Stimulated activated naive CD8-positive, alpha-beta T cell treated with anti-CD3 and anti-CD28 coated beads, Interleukin-15, Interleukin-2, amounts not matched to agents 100 U/mL and 50 U/mL, for 24 hours (primary cell): ENCODE measurements around the gene PJA1.

ENCODE experiments used
- ATAC-seq: fragments of 150-1000 bp; cut with Tn5 transposase; one replicate; pipeline ENCODE4 v1.10.0; 2021
- DNase-seq: peaks from one replicate; pipeline ENCODE4 v3.0.0; 2021

Gene PJA1

DNA sequence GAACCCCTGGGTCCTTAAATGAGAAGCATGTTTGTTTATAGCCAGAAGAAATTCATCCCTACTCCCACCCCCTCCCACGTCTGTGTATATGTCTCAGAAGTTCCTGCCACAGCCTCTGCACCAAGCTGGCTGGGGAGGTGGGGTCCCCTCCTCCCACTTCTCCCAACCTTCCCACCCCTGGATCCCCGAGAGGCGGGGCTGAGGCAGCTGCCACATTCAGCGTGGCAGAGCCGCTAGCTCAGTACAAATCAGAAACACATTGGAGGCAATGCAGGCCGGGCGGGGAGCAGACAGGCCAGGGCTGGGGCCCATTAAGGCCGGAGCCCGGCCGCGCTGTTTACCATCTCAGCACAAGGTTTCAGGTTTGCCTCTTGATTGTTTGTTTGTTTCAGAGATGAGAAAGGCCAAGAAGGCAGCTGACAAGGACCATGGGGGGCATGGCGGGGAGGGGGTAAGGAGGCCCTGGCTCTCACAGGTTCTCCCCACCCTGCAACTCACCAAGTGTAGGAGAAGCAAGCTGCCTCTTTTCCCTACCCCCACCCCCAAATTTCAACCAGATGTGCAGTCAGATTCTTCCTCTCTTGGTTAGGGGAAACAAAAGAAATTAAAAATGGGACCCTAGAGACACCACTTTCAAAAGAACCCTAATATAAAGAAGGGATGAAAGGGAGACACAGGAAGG, 22.3 kb downstream of the PJA1 start:
- ATAC-seq (no peak), DNase-seq (no peak)

DNA sequence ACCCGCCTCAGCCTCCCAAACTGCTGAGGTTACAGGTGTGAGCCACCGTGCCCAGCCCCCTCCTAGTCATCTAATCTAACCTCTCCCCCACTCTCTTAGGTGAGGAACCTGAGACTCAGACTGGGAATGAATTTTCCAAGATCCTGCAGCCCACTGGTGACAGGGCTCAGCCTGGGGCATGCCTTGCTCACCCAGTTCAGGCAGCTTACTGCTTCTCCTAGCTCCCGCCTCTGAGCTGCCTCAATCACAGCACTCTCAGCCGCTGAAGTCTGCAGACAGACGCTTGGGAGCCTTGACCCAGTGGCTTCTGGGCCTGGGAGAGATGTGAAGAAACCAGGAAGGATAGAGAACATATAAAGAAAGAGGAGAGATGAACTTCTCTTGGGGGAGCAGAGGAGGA, 24.4 kb downstream of the PJA1 start:
- no peak for ATAC-seq
- DNase-seq, result no peak

DNA sequence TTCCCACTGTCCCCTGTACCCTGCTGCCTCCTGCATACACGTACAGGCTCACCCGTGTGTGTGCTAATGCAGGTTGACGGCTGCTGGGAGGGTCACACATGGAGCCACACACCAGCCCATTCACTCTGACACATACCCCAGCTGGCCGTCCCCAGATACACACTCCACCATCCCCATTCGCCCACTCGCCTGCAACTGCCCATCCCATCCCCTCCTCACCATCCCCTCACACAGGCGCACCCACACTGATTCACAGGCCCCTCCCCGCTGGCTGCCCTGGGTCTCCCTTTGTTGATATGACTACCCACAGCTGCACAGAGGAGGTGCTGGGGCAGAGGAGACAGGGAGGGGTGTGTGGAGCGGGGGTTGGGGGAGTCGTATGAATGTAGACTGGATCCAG, 25.7 kb downstream of the PJA1 start:
- no peak for DNase-seq
- no peak for ATAC-seq

DNA sequence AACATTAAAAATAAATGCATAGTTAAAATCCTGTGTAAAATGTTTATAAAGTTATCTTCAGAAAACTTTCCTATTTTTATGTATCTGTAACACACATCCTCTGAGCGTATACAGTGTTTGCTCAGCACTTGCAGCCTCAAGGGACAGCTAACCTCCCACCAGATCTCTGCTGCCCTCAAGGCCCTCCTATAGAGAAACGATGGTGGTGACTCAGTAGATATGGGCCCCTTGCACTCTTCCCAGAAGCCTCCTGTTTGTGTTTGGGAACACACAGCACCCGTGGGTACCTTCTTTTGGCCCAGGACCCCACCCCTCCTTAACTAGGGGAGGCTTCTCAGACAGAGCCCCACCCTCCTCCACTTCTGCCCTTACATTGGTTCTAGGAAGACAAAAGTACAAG, 26.7 kb downstream of the PJA1 start:
- ATAC-seq, result no peak
- no peak for DNase-seq

DNA sequence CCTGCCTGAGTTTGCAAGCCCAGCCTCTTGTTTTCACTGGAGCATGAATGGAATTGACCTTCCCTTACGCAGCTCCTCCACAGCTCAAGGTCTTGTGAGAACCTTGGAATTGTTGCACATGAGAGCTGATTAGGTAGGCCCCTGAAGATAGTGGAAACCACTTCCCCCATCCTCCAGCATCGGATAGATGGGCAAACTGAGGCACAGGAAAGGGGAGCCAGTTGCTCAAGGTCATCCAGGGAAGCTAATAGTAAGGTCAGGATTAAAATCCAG, 27.2 kb downstream of the PJA1 start:
- ATAC-seq, result no peak
- DNase-seq, result no peak

DNA sequence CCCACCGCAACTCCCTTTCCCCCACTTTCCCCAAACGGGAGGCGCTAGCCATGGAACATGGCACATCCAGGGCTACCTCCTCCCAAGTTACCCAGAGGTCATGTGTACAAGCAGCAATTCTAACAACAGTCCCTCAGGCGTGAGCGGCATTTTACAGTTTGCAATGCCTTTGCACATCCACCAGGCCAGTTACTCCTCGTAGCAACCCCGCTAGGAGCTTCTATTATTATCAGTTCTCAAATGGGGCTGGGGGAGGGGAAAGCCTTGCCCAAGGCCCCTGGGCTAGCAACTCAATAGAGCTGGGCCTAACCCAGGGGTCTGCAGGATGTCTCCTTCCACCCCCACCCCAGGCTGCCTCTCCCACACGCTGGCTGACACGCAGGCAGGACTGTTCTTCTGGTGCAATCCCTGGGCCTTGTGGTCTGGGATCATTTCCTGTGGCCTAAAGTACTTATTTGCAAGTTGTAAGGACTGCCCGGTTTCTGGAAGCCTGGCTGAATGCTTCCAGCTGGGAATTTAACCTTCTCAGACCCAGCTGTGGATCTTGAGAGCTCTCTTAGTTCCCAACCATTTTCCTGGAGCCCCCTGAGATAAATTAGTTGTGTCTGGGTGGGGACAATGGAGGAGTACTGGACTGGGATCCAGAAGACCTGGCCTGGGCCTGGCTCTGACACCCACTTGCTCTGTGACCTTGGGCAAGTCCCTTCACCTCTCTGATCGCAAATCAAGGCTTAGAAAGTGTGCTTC, 27.7 kb downstream of the PJA1 start:
- no peak for DNase-seq
- no peak for ATAC-seq

DNA sequence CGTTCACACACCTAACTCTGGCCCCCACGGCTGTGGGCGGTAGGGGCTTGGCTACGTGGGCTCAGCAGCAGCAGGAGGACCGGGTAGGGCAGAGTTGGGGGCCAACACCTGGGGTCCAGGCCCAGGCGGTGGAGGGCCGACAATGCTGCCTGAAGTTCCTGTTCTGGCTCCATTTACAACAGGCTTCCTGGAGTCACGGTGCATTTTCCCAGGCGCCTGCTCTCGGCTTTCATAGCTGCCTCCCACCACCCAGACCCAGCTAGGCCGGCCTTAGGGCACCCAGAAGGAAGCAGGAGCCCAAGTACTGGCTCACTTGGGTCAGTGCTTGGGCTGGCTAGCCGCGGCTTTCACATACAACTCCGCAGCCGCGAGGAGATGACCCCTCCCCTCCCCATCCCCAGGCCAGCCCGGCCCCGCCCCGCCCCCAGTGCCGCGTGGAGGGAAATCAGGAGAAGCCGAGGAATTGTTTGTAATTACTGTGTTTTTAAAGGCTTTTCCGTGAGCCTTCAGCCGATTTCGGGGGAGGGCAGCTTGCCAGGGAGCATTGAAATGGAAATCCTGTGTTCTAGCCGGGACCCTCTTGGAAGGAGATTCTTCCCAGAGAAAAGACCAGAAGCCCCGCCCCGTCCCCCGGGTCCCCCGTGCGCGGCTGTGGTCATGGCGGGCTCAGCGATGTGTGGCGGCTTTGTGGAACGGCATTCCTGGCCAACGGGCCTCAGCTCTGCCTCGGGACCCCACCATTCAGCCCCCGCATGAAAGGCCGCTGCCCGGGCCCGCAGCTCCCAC, 28.5 kb downstream of the PJA1 start:
- ATAC-seq (no peak), DNase-seq (no peak)

DNA sequence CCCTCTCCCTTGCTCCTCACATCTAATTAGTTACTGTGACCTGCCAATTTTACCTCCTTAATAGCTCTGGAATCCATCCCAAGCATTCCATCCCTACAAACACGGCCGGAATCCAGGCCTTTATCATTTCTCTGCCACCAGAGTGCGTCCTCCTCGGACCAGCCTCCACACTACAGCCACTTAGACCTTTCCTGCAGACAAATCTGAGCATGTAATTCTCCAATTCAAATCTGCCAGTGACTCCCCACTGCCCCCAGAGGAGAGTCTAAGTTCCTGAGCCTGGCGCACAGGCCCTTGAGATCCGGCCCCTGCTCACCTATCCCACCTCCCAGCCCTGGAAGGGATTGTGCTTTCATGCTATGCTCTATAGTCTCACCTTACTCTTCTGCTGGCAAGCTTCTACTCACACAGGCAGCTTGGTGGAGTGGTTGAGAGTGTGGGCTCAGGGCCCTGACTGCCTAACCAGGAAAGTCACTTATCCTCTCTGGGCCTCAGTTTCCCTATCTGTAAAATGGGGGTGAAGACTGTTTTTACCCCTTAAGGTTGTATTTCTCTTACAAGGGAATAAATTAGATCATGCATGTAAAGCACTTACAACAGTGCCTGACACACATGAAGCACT, 31.2 kb downstream of the PJA1 start:
- no peak for DNase-seq

DNA sequence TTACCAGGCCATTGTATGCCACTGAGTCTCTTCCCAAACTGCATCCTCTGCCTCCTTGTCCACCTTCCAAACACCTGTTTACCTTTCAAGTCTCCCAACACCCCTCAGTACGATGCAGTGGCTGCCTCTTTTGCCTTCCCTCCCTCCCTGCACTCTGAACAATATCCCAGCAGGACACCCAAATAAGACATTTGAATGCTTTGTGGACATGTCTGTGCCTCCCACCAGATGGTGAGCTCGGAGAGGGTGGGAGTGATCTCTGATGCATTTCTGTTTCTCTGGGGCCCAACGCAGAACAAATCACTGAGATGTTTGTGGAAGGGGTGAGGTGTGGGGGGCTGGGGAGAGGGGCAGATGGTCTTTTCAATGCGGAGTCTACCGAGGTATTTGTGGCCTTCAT, 33.4 kb downstream of the PJA1 start:
- ATAC-seq (no peak), DNase-seq (no peak)

More for the DNA sequence above, 31.2 kb downstream of the PJA1 start:
- ATAC-seq, result no peak

DNA sequence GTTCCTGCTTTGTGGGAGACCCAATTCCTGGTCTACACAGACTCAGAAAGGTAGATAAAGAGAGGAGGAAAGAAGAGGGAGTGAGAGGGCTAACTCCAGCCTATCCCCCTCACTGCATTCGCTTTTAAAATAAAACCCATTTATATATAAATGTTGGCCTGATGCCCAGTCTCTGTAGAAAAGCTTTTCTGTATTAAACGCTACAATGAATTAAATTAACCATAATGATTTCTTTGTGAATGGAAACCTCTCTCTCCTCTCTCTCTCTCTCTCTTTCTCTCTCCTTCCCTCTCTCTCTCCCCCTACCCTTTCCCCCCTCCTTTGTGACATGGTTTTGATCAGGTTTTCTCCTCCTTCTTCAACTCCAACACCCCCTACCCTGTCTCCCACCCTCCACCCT, 34.8 kb downstream of the PJA1 start:
- DNase-seq (no peak), ATAC-seq (no peak)

DNA sequence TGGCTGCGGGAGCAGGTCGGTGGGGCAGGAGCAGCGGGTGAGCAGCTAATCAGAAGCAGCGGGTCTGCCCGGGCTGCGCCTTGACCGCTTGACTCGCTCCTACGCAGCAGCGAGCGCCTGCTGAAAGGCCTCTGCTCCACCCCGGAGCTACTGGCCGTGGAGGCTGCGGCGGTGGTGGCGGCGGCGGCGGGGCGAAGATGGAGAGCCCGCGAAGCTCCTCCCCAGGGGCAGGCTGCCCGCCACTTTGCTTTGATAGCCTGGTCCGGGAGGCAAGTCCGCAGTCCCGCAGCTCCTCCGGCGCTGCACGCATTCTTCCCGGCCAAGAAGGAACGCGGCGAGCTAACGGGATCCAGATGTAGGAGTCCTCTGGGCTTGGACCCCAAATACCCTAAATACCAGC, 36.7 kb downstream of the PJA1 start:
- no peak for ATAC-seq
- DNase-seq, result no peak

DNA sequence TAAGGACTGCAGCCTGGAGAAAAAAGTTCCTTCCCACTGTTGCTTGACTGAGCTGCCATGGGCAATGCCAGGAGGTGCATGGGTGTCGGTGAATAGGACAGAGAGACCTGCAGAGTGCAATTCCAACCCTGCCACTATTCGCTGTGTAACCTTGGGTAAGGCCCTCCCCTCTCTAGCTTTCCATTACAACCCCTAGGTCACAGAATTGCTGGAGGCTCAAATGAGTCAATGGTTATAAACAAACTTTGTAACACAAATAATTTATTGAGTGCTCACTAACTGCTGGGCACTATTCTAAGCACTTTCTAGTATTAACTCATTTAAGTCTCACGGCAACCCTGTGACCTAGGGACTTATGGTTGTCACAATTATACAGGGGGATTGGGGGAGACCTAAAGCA, 37.8 kb downstream of the PJA1 start:
- no peak for ATAC-seq

DNA sequence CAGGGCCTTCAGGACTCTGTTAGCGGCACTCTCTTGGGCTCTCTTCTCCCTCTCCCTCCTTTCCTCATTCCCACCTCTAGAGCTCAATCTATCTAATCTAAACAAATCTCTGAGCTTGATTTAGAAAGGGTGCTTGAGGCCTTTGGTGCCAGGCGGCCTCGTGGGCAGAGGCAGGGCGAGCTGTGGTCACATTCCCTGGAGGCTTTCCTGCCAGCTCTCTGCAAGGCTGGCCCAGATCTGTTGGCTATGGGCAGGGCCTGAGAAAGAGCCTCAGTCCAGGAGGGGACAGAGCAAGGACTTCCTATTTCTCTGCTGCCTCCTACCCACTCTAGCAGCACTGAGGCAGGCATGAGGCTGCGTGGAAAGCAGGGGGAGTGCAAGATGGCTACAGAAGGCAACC, 38.6 kb downstream of the PJA1 start:
- no peak for ATAC-seq
- DNase-seq, result no peak

More for the DNA sequence above, 37.8 kb downstream of the PJA1 start:
- DNase-seq, result no peak

DNA sequence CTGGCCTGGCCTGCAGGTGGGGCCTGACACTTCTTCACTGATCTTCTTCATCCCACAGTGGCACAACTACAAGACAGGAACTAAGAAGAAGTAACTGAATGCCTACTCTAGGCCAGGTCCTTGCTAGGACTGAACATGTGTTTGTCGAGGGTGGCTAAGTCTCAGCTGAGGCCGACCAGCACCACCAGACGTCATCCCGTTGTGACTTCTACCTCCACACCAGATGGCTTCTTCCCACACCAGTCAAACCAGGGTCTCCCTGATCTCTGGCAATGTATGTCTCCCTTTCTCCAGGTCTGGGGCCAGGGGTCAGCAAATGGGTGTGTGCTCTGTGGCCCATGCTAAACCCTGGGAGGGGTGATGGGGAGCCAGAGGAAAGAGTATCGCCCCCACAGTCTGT, 40.2 kb downstream of the PJA1 start:
- DNase-seq (no peak), ATAC-seq (no peak)

DNA sequence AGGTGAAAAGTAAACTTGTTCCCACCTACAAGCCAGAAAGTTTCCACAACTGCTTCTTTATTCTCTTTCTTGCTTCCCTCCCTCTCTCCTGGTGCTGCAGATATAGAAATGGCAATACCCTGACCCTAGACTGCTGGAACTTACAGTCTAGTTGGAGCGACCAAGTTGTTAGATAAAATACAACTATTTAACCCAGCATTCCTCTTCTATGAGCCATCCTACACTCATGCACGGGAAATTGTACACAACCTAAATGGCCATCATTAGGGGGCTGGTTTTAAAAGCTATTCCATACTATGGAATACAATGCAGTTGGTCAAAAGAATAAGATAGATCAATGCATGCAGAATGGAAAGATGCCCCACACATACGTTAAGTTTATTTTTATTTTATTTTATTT, 41.1 kb downstream of the PJA1 start:
- ATAC-seq, result no peak
- DNase-seq, result no peak

DNA sequence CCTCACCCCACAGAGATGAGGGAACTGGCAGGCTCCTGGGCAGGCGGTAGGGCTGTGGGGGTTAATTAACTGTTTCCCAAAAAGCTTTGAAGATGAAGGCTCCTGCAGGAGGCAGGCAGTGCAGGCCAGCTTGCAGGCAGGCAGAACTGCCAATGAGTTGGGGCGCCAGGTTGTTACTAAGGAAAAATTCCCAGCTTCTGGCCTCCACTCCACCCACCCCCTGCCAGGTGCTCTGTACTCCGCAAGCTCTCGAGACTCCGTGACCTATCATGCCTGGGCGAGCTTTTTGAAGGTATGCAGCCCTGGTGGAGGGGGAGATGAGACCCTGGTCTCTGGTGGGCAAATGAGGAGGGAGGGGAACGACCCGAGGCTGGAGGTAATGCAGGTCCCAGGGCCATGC, 41.8 kb downstream of the PJA1 start:
- DNase-seq (no peak), ATAC-seq (no peak)

DNA sequence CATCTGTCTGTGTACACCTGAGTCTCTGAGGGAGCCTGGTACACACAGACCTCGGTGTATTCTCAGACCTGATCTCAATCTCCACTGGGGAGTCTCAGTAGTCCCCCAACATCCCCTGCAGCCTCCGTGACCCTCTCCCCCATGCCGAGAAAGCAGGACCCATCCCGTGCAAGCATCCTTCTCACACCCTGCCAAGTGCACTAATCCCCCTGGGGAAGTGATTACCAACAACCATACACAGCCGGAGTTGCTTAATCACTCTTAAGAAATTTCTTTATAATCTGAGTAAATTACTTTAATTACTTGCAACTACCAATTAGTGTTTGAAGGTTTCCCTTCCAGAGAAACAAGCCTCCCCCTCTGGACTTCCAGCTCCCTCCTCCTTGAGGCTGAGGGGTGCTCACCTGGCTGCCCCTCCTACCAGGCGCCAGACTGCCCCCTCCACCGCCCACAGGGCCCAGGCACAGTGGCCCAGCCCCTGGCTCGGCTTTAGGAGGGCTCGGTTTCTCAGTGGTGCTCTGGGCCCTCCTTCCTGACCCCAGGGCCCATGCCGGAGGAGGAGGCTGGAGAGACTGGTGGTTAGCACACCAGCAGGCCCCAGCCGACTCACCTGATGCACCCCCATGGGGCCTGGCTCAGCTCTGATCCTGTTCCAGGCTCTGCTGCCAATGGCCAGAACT, 43.8 kb downstream of the PJA1 start:
- DNase-seq (no peak), ATAC-seq (no peak)

DNA sequence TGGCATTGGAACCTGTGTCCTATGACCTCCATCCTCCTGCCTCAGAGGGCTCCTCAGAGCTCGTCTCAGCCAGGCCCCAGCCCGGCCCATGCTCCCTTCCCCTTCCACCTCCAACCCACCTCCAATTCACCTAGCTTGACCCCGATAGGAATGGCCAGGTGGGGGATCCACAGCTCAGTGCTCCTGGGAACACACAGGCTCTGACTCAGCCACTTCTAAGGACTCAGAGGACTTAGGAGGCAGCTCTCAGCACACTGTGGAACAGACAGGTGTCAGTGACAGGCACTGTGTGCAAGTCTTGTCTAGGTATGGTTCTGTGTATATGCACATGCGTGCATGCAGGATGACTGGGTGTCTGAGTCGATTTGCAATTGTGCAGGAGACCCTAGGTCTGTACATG, 44.8 kb downstream of the PJA1 start:
- ATAC-seq (no peak), DNase-seq (no peak)

DNA sequence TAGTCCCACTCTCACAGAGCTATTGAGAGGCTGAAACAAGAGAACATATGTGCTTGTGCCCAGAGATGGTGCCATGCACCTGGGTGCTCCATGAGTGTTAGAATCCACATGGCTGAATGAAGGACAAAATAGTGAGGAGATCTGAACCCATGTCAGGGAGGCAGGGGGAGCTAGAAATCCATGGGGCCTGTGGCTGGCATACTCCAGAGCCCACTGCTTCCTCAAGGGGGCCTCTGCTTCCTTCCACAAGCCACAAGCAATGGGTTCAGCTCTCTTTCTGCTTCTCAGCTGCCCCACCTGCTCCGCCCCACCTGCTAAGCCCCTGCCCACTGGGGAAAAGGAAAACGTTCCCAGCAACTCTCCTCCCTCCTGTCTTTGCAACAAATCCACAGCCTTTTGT, 46.1 kb downstream of the PJA1 start:
- DNase-seq (no peak), ATAC-seq (no peak)

DNA sequence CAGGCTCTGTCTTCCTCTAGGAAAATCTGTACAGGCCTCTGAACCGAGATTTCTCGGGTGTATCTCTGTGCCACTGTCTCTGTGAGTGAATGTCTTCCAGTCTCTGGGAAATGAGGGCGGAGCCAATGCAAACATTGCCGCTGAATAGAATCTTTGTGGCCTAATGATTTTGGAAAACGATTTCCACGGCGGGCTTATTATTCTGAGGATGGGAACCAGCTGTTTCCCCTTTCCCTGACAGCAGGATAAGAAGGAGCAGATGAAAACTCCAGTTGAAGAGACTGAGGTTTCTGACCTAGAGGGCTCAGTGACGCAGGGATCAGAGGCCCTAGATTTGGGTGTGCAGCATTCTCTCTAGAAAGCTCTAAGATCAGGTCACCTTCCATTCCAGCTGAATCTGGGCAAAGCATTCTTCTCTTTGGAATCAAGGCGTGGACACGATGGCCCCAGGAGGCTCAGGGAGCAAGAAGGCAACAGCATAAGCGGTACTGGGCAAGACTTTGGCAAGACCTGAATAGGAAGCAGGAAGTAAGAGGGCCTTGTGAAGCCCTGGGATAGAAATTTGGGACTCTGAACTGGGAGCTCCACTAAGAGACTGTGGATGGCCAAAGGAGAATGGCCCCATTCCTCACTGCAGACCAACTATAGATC, 47.3 kb downstream of the PJA1 start:
- no peak for ATAC-seq
- DNase-seq, result no peak

DNA sequence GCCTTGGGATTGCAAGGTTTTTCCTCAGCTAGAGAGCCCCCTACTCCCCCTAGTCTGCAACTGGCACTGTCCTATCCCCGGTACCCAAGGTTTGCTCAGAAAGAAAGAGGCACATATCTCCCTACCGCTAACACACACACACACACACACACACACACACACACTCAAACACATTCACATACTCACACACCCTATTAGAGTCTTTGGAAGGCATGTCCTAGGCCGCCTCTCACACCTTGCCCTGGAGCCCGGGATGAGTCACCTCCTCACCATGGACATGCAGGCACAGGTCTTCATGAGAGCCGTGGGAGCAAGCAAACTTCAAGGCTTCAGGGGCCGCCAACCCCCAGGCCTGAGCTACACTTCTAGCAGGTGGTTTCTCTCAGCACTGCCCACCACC, 49.2 kb downstream of the PJA1 start:
- ATAC-seq, result no peak

DNA sequence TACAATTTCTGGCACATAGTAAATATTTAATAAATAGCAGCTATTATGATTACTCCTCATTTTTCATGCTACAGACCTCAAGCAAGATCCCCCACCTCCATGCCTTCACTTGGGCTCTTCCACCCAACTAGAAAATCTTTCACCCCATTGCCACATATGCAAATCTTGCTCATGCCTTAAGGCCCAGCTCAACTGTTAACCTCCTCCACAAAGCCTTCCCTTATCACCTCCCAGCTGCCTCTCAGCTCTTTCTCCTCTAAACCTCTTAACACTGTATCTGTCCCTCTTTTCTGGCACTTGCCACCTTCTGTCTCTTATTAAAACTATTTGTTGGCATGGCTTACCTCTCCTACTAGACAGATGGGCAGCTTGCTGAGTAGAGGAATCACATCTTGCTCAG, 51.5 kb downstream of the PJA1 start:
- DNase-seq, result no peak
- no peak for ATAC-seq

More for the DNA sequence above, 49.2 kb downstream of the PJA1 start:
- no peak for DNase-seq
